NCI-H82 treated with DMSO at 0.1 percent for 48 hours (cell line): ENCODE measurements around the gene TASOR.
A peak's percentile ranks its signal among the peaks of the same experiment; 100 is the strongest.
"Not testable (repeated sequence)": the region's sequence is repeated elsewhere in the genome, so short reads cannot be mapped to it uniquely, and the experiment has no call there.

Experiments used
- DNase-seq: peaks from one replicate; lab custom pipeline; 2025; ENCODE audit not compliant: unreplicated experiment; lab: John Stamatoyannopoulos, UW

TASOR gene

GRCh38 chr3:56683122-56683817 lies at the start of gene TASOR:
Gene TASOR, minus strand, starts transcription at chr3:56683265. Its CDS starts 259 bp downstream, at chr3:56683006.
- DNase-seq, result peak; percentile 1

DNA sequence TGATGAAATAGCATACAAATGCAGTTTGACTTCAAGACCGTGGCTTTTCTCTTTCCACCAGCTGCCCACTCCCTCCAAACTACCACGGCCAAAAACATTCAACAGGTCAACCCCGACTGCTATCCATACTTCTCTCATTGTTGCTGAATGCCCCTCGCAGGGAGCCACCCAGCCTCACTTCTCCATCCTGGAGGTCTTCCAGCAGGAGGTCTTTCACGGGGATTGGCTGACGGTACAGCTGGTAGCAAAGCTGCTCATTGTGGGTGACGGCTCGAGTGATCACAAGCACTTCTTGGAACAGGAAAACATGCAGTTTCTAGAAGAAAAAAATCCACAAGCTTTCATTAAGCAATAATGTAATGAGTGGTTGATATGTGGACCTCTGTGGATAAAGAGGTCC lies 49.0 kb upstream of the TASOR start:
- no peak for DNase-seq

- DNase-seq, result no peak
These were observed 42.1 kb upstream of the TASOR start for GRCh38 chr3:56725175-56725574.

GRCh38 chr3:56724676-56725075 lies 41.6 kb upstream of the TASOR start:
- no peak for DNase-seq

- no peak for DNase-seq
These were observed 37.8 kb upstream of the TASOR start for GRCh38 chr3:56720849-56721248.

GRCh38 chr3:56718809-56719208 lies 35.7 kb upstream of the TASOR start:
- DNase-seq, result not testable (repeated sequence)

GRCh38 chr3:56711344-56711743 lies 28.3 kb upstream of the TASOR start:
- no peak for DNase-seq

- not testable (repeated sequence) for DNase-seq
These were observed 24.3 kb upstream of the TASOR start for GRCh38 chr3:56707412-56707811.

DNA sequence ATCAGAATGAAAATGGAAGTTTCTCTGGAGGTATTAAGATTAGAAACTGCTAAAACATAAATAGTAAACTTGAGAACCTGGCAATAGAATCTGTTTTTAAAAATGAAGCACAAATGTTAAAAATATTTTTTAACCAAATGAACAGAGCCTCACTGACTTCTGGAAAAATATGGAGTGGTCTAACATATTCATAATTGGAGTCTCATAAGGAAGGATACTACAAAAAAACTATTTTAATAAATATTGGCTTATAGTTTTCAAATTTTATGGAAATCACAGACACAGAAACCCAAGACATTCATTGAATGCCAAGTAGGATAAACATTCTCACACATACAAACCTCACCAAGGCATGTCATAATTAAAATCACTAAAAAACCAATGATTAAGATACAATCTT lies 23.6 kb upstream of the TASOR start:
- no peak for DNase-seq

DNA sequence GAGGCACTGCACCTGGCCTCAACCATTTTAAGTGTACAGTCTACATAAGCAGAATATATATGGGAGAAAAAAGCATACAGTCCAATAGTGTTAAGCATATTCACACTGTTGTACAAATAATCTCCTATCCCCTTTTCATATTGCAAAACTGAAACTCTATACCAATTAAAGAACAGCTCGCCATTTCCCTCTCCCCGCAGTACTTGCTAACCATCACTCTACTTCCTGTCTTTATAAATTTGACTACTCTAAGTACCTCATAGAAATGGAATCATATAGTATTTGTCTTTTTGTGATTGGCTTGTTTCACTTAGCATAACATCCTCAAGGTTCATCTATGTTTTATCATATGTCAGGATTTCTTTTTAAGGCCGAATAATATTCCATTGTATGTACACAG lies 21.6 kb upstream of the TASOR start:
- DNase-seq, result no peak

DNA sequence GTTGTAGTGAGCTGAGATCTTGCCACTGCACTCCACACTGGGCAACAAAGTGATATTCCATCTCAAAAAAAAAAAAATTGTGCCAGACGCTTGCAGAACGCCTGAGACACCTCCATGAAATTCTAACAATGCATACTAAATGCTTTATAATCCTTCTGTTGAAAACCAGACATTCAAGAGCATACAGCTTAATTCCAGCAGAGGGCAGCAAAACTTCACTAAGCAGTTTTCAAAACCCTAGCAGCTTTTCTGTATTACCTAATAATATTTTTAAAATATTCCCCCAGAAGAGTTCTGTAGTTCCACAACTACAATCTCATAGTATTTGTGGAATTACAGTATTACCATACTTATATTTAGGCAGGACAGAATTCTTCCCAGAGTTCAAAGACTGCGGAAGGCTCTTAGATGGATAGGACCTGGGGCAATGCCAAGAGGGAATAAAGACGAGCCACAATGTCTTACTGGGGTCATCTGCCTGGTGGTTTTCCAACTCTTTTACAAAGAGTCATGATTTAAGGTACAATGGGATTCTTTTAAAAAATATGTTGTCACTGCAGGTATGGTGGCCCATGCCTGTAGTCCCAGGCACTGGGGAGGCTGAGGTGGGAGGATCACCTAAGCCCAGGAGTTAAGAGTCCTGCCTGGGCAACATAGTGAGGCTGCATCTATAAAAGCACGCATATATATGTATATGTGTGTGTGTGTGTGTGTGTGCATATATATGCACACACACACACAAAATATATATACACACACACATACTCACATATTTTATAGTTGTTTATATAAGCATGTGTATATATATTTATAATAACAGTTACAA lies 19.6 kb upstream of the TASOR start:
- peak; percentile 25 for DNase-seq

- peak; percentile 38 for DNase-seq
These were observed 17.1 kb upstream of the TASOR start for GRCh38 chr3:56700151-56700550.

DNA sequence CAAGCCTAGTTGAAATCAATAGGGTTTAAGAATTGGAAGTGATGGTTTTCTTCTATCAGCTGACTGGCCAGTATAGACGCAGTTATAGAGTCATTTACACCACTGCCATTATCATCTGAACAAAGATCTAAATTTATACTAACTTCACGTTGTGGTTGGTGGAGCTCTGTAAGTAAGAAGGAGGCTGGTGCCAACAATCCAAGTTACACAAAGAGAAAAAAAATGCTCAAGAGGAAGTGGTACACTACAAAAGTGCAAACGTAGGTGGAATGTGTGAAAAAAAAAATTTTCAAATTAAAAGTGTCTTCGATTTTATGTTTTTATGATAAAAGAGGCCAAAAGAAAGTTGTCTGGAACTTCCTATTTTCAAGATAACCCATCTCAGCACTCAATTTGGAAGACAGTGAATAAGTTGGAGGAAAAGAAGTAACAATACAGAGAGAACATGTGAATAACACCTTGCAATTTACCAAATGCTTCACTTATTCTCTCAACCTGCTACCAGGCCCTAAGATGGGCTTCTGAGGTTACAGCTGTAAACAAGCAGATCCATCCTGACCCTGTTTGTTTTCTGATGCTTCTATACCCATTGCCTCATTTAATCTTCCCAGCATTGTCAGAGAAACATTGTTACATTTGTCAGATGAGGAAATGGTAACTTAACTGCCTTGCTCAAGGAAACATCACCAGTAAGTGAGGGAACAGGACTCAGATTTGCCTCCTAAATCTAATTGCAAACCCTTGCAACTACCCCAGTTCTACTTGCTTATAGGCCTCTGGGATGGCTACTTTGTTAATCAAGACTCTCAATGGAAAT lies 12.0 kb upstream of the TASOR start:
- DNase-seq, result no peak

- DNase-seq, result no peak
These were observed 10.7 kb upstream of the TASOR start for GRCh38 chr3:56693750-56694149.

GRCh38 chr3:56692520-56693433 lies 9.7 kb upstream of the TASOR start:
- DNase-seq, result not testable (repeated sequence)

DNA sequence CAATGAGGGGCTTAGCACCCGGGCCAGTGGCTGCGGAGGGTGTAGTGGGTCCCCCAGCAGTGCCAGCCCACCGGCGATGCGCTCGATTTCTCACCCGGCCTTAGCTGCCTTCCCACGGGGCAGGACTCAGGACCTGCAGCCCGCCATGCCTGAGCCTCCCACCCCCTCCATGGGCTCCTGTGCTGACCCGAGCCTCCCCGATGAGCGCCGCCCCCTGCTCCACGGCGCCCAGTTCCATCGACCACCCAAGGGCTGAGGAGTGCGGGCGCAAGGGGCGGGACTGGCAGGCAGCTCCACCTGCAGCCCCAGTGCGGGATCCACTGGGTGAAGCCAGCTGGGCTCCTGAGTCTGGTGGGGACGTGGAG lies 8.9 kb upstream of the TASOR start:
- not testable (repeated sequence) for DNase-seq

DNA sequence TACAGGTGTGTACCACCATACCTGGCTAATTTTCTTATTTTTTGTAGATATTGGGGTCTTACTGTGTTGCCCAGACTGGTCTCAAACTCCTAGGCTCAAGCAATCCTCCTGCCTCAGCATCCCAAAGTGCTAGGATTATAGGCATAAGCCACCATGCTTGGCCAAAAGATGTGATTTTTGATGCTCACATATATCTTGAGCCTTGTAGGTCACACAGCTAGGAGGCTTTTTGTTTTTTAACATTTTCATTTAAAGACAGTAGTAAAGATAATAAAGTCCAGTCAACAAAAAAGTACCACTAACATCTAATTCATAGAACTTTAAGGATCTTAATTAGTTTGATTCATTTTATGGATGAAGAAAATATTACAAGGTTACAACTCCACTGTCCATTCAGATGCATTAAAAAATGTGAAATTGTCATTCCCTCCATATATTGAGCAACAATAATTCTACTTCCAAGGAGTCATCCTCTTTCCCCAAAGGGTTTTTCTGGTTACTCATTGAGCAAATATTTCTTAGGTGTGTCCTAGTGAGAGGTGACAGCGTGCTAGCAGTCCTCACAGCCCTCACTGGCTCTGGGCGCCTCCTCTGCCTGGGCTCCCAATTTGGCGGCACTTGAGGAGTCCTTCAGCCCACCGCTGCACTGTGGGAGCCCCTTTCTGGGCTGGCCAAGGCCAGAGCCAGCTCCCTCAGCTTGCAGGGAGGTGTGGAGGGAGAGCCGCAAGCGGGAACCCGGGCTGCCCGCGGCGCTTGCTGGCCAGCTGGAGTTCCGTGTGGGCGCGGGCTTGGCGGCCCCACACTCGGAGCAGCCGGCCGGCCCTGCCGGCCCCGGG lies 8.3 kb upstream of the TASOR start:
- no peak for DNase-seq

GRCh38 chr3:56689303-56689702 lies 6.2 kb upstream of the TASOR start:
- DNase-seq, result no peak

DNA sequence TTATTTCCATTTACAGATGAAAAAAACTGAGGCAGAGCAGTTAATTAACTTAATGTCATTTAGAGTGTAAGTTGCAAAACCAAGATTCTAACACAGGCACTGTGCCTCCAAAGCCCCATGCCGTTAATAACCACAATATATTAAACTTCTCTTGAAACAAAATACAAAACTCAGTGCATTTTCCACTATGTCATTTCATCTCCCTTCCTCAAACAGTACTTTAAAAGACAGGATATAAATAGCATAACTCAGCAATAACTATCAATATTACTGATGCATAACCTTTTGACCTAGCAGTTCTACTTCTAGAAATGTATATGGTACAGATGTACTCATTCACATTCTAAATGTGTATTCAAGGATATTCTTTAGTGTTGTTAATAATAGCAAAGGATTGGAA lies 5.1 kb upstream of the TASOR start:
- no peak for DNase-seq

DNA sequence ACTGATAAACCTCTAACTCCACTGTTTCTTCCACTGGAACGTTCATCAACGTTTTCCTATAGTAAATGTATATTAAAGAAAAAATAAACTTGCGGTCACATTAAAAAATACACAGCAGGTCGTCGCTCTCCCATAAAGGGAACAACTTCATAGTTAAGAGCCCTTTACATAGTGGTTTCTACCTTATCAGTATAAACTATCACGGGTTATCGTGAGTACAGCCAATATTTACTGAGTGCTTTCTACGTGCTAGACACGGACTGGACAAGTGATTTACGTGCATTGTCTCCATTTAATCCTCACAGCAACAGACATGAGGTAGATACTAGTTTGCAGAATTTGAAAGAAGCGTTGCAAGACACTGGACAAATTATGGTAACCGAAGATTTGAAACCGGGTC lies 964 bp upstream of the TASOR start:
- DNase-seq, result no peak
